HG03108 (cell line): ENCODE results near the gene CENPN.
A peak's percentile ranks its signal among the peaks of the same experiment; 100 is the strongest.

Experiments
- ATAC-seq: cut with Tn5 transposase; IDR thresholded peaks from one replicate; pipeline ENCODE4 v1.9.1; 2021; ENCODE audit warnings: moderate library complexity; ENCODE audit not compliant: unreplicated experiment

CENPN gene

GRCh38 chr16:81006813-81007695 is at the start of gene CENPN, which contains the start of gene CMC2:
TSS of gene CENPN (plus strand) at chr16:81007214. CDS start at chr16:81011940, 4,726 bp downstream.
TSS of gene CMC2 (minus strand) at chr16:81006885. CDS start at chr16:80997394, 9,491 bp downstream.
- peak; percentile 74 for ATAC-seq

DNA sequence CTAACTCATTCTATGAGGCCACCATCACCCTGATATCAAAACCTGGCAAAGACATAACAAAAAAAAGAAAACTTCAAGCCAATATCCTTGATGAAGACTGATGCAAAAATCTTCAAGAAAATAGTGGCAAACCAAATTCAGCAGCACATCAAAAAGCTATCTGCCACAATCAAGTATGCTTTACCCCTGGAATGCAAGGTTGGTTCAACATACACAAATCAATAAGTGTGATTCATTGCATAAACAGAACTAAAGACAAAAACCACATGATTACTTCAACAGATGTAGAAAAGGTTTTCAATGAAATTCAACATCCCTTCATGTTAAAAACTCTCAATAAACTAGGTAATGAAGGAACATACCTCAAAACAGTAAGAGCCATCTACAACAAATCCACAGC is 48.7 kb upstream of the CENPN start:
- ATAC-seq = no peak

DNA sequence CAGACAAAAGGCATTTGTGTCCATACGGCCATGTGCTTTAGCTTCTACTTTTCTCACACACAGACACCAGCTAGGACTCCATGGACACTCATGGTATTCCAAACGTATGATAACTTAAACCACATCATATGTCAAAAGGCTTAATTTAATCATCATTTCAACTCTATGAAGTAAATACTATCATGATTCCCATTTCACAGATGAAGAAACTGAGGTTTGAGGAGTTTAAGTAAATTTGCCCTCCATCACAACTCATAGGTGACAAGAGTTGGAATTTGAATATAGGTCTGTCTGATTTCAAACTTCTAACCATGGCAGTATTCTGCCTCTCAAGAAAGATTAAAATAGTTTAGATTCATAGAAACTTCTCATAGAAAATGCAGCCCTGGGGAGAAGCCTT is 44.1 kb upstream of the CENPN start:
- ATAC-seq = no peak

DNA sequence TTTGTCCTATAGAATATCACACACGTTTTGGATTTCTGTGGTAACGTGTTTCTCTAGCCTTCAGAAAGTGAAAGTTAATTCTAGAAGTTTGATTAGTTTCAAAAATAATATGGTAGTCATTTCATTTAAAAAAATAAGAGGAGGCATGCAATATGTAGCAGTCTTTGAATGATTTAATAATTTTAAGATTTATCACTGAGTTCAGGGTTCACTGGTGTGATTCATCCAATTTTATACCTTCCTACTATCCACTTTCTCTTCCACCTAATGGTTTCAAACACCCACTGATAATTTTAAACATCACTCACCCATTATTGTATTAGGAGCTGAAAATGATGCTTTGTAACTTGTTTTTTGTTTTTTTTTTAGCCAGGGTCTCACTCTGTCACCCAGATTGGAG is 42.7 kb upstream of the CENPN start:
- no peak for ATAC-seq

DNA sequence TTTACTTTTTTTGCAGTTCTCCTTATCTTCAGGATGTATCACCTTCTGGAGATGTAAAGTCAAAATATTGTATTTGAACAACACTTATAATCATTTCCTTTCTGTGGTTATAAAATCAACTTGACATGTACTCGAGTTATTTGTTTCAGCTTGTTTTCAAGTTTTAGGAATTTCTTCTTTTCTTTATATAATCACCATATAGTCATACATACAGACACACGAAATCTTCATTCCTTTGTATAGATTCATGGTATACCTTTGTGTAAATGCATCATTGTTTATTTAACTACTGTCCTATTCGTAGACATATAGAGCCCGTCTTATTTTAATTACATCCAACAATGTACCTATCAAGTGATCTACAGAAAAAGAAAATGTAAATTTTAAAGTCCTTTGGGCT is 40.4 kb upstream of the CENPN start:
- ATAC-seq = no peak

GRCh38 chr16:80968386-80969113 is 38.5 kb upstream of the CENPN start:
- no peak for ATAC-seq

DNA sequence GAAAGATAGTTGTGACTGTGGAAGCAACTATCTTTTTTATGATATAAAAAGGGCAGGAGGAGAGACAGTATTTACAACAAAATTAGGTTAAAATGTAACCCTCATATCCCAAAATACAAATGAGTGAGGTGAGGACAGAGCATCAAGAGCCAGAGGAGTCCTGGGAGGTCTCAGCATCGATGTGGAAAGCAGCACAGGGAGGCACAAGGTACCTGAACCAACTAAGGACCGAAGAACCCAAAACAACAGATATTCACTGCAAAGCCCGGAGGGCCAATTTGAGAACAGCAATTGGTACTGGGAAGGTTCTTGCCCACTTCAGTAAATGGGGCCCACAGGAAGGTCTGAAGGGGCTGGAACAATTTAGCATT is 37.9 kb upstream of the CENPN start:
- ATAC-seq = no peak

DNA sequence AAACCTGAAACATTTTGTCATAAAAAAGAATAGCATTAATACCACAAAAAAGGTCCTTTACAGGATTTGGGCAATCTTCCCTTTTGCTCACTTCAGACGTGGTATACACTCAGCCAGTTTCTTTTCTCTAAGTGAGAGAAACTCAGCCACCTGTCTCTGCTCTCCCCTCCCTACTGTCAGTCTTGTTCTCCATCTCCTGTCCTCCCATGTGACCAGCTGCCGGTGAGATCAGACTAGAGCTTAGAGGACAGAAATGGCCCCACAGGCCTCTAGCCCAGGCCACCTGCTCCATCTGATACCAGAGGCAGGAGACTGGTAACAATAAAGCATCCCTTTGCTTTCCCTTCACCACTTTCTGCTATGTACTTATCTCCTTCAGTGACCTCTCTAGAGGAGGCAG is 35.2 kb upstream of the CENPN start:
- peak; percentile 55 for ATAC-seq

DNA sequence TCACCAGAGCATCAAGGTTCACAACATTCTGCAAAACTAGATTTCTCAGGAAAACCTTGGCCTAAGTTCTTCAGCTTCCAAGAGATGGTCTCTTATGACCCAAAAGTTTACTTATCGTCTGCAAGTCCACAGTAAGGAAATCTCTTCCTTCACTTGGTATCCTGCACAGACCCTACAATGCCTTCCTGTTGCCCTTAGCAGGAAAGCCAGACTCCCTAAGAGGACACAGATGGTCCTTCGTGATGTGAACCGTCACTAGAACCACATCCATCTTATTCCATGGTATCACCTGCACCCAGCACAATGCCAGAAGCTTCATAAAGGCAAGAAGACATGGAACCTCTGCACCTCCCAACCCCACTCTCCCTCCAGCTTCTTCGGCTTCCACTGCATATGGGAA is 34.4 kb upstream of the CENPN start:
- no peak for ATAC-seq

DNA sequence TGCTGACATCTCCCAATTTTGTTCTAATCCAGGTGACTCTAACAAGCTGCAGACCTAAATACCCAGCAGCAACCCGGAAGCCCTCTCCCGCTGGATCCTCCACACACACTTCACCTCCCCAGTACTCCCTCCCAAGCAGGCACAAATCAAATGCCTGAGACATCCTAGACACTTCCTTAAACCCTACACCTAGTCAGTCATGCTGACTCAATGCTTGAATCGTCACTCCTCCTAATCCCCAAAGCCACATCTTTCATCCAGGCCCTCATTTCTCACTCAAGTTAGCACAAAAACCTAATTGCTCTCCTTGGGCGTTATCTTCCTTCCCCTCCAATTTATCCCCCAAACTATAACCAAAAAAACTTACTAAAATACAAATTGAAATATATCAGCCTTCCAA is 33.0 kb upstream of the CENPN start:
- ATAC-seq = no peak

DNA sequence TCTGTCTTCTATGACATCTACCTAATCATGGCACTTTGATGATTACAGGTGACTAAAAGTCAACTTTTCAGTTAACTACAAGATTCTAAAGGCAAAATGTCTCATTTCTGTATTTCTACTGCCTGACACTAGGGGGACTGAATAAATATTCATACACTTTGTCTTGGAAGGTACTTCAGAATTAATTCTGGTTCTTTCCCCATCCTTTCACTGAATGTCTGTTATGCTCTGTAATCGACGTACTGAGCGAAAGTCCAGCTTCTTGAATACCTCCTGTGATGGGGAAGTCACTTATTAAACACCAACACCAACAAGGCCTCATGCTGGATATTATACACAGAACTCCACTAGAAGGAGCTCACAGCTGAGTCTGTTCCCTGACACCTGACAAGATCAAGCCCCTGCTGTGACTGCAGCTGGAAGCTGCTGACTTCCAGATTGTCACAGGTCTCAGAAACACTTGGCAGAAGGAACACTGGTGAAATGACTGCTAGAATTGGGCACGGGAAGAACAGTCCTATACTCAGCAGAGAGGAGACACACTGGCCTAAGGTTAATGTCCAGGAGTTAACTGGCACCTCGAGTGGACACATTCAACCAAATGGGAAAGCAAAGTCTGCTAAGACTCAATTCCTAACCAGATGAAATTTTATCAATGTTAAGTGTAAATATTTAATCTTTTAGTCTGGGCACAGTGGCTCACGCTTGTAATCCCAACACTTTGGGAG is 32.2 kb upstream of the CENPN start:
- no peak for ATAC-seq

DNA sequence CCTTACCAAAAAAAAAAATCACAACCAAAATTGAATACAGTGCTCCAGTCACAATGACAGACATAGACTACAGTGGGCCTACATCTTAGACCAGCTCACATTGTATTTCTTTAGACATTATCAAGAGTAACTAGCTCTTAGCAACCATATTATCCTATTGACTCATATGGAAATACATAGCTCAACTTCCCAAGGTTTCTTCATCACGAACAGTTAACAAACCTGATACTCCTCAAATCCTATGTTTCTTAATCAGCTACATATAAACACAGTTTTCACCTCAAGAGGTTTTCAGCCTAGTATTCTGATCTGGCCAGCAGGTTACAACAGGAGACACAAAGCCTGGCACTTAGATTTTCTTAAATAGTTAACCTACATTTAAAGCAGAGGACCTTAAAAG is 30.1 kb upstream of the CENPN start:
- ATAC-seq = no peak

- ATAC-seq = no peak
Measured at GRCh38 chr16:80981103-80981502, 25.9 kb upstream of the CENPN start.

DNA sequence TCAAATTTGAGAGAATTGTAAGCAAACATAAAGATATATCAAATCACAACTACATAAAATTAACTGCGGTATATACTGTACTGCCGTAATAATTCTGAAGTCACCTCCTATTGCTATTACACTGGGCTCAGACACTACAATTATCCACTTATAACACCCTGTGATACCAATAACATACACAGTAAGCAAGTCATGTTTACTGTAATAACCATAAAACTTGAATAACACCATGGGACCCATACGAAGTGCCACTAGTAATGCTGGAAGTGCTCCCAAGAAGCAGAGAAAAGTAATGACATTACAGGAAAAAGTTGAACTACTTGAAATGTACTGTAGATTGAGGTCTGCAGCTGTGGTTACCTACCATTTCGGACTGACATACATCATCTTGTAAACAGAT is 24.4 kb upstream of the CENPN start:
- ATAC-seq = no peak

DNA sequence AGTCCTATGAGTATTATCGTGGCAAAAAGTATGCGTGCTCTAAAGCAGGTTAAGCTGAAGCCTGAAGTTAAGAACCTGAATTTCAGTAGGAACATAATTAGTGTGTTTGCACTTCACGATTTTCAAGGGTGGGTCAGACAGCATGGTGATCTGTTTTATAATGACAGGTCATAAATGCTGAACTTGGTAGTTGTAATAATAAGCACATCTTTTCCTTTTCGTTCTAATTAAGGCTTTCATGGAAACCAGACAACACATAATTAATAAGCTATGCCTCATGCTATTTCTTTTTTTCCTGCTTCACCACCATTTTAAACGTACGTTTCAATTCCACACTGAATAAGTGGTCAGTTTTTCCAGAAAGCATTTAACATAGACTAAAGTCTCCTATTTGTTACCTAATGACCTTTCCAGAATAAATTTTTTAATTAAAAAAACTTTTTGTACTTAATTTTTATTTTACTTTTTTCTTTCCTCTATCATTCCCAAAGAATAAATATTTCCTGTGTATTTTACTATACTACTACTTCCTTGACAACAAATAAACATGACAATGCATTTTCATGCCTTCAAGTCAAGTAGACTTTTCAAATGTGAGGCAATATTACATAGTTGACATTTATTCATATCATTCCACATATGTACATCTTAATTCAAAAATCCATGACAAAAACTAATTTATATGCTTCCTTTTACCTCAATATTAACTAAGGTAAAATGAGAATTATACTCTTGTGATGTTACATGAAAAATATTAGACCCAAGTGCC is 22.7 kb upstream of the CENPN start:
- ATAC-seq = no peak

DNA sequence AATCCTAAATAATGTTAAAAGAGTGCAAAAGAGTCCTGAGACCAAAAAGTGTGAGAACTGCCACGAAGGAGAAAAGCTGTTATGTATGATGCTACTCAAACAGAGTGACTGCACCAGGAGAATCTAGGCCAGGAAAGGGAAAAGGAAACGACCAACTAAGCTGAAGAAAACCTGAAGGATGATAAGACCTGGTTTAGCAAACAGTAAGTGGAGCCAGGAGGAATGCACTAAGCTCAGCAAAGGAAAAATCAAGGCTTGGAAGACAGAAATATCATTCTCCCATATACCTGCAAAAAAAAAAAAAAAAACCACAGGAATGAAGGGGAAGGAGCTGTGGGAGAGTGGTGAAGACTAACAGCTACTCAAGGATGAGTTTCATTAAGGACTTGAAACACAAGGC is 21.4 kb upstream of the CENPN start:
- no peak for ATAC-seq

- ATAC-seq = no peak
Measured at GRCh38 chr16:80986557-80986956, 20.5 kb upstream of the CENPN start.

GRCh38 chr16:80988756-80989155 is 18.3 kb upstream of the CENPN start:
- ATAC-seq = no peak

DNA sequence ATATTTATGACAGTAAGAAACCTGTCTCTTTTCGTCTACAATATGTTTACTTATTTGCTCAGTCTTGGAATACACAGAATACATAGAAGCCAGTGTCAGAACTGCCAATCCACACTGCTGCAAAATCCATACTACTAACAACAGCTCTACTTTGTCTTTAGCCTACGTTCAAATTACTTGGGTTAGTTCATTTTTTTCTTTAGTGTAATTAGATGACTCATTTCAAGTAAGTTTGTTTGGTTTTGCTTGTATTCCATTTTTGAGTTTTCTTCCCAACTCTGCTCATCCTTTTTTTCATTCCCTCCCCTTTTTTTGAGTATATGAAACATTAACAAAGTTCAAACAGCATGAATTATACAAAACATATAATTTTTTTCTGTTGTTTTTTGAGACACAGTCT is 17.2 kb upstream of the CENPN start:
- ATAC-seq = no peak

DNA sequence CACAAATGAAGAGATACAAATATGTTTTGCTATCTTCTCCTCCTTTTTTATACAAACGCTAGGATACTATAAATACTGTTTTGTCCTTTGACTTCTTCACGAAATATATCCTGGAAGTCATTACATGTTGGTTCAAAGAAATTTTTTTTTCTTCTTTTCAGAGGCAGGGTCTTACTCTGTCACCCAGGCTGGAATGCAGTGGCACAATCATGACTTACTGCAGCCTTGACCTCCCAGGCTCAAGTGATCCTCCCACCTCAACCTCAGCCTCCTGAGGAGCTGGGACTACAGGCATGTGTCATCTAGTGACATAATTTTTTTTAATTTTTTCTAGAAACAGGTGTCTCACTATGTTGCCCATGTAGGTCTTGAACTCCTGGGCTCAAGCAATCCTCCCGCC is 16.4 kb upstream of the CENPN start:
- no peak for ATAC-seq

- no peak for ATAC-seq
Measured at GRCh38 chr16:80990978-80991377, 16.0 kb upstream of the CENPN start.
